Muscle of arm (tissue), 12 donors: ENCODE results near the gene CERCAM. TPM values are rescaled to one million over a fixed set of nuclear protein-coding genes. Genes with fewer than 3 reads are reported as not detected.
A peak's percentile ranks its signal among the peaks of the same experiment; 100 is the strongest.
"Not testable (repeated sequence)": the region's sequence is repeated elsewhere in the genome, so short reads cannot be mapped to it uniquely, and the experiment has no call there.

Experiments used
- DNase-seq: peaks from one replicate; pipeline ENCODE4 v3.0.0-alpha.2; 2013
- polyA plus RNA-seq, 12 donors: library from polyadenylated mRNA; unstranded; fragments of 120-200 nt; gene quantifications; one replicate each; pipeline ENCODE4 v1.2.1, GENCODE V29; 2013; ENCODE audit not compliant: insufficient read length in 12 of 12

Gene CERCAM
- polyA plus RNA-seq, 12 donors: 79.6 to 112 (median 87.6) TPM; not detected in 1

- DNase-seq: no peak
Measured at GRCh38 chr9:128392302-128393144, 28.1 kb upstream of the CERCAM start.

GRCh38 chr9:128393145-128393775, 27.4 kb upstream of the CERCAM start:
- no peak for DNase-seq

GRCh38 chr9:128393970-128394369, 26.7 kb upstream of the CERCAM start:
- DNase-seq: no peak

GRCh38 chr9:128394379-128395168, 26.1 kb upstream of the CERCAM start:
- no peak for DNase-seq

GRCh38 chr9:128396970-128397613, 23.6 kb upstream of the CERCAM start:
- DNase-seq: no peak

GRCh38 chr9:128397831-128398230, 22.8 kb upstream of the CERCAM start:
- DNase-seq: no peak

- DNase-seq: no peak
Measured at GRCh38 chr9:128399861-128400260, 20.8 kb upstream of the CERCAM start.

GRCh38 chr9:128404560-128404959, 16.1 kb upstream of the CERCAM start:
- DNase-seq: no peak

- DNase-seq: no peak
Measured at GRCh38 chr9:128405077-128405779, 15.4 kb upstream of the CERCAM start.

GRCh38 chr9:128405780-128406171, 14.9 kb upstream of the CERCAM start:
- no peak for DNase-seq

GRCh38 chr9:128406848-128407391, 13.7 kb upstream of the CERCAM start:
- no peak for DNase-seq

GRCh38 chr9:128408963-128409431, 11.7 kb upstream of the CERCAM start:
- DNase-seq: no peak

- DNase-seq: no peak
Measured at GRCh38 chr9:128409450-128409849, 11.2 kb upstream of the CERCAM start.

- DNase-seq: no peak
Measured at GRCh38 chr9:128409978-128410377, 10.7 kb upstream of the CERCAM start.

GRCh38 chr9:128411364-128412119, 9.1 kb upstream of the CERCAM start:
- peak; percentile 61 for DNase-seq

GRCh38 chr9:128412120-128412790, 8.4 kb upstream of the CERCAM start:
- DNase-seq: peak; percentile 65

GRCh38 chr9:128413728-128414127, 6.9 kb upstream of the CERCAM start:
- not testable (repeated sequence) for DNase-seq

GRCh38 chr9:128414461-128414860, 6.2 kb upstream of the CERCAM start:
- DNase-seq: no peak

- no peak for DNase-seq
Measured at GRCh38 chr9:128415281-128415680, 5.4 kb upstream of the CERCAM start.

- DNase-seq: no peak
Measured at GRCh38 chr9:128416014-128416413, 4.6 kb upstream of the CERCAM start.
